Transverse colon (tissue), 4 donors: Measurements from ENCODE around the gene SHFL.

ENCODE experiments used
- EP300 ChIP-seq: sonication (generic); formaldehyde crosslinking; IDR thresholded peaks from one replicate; pipeline ENCODE4 v1.6.1; 2017; ENCODE audit warnings: antibody characterized with exemption, low read depth
- POLR2A ChIP-seq: fragments of 450-650 bp; IDR thresholded peaks from one replicate; pipeline ENCODE4 v1.6.1; 2016; ENCODE audit warnings: antibody characterized with exemption, mild to moderate bottlenecking, moderate library complexity
- POLR2AphosphoS5 ChIP-seq, 3 donors: sonication (generic); formaldehyde crosslinking; IDR thresholded peaks; one replicate each; pipeline ENCODE4 v1.6.1; 2016; ENCODE audit warnings: antibody characterized with exemption in 3 of 3
- TF ChIP-seq, protein P1 (sequence below), 5 experiments: fragments of 200-600 bp in 3 of 5; fragments of 450-650 bp in 2 of 5; sonication (generic) in 3 of 5; IDR thresholded peaks; 1 replicate in 2 of 5; 2 replicates in 3 of 5; pipeline ENCODE4 v1.5.1; 2016 to 2017; ENCODE audit warnings: antibody characterized with exemption in 5 of 5, inconsistent platforms in 3 of 5, mild to moderate bottlenecking in 2 of 5, moderate library complexity in 1 of 5

DNA sequence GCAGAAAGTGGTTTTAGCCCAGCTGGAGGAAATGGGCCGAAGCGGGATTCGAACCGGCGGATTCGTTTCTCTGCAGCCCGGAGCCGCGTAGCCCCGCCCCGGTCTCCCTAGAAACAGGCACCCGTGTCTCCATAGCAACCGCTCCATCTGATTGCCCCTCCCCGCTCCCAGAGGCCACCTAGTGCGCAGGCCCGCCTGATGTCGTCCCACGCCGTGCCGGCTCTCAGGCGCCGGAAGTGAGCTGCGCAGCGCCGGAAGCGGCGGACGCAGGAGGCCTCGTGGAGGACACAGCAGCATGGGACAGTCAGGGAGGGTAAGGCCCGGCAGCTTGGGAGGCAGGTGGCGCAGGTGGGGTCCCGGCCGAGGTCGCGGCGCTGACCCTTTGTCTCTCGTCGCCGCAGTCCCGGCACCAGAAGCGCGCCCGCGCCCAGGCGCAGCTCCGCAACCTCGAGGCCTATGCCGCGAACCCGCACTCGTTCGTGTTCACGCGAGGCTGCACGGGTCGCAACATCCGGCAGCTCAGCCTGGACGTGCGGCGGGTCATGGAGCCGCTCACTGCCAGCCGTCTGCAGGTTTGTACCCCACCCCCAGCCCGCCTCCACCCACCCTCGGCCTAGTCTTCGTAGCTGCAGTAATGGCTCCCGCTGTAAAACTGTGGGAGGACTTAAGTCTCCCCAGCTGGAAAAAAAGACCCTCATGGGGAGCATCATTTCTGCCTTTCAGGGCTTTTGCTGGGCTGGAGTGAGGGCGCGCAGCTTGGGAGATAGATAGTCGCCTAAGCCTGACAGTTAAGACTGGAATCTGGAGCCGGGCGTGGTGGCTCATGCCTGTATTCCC, 20.2 kb downstream of the SHFL start, which contains the start of gene PPAN:
- TF ChIP-seq POLR2A: peak; percentile 66
- TF ChIP-seq, protein P1, sequence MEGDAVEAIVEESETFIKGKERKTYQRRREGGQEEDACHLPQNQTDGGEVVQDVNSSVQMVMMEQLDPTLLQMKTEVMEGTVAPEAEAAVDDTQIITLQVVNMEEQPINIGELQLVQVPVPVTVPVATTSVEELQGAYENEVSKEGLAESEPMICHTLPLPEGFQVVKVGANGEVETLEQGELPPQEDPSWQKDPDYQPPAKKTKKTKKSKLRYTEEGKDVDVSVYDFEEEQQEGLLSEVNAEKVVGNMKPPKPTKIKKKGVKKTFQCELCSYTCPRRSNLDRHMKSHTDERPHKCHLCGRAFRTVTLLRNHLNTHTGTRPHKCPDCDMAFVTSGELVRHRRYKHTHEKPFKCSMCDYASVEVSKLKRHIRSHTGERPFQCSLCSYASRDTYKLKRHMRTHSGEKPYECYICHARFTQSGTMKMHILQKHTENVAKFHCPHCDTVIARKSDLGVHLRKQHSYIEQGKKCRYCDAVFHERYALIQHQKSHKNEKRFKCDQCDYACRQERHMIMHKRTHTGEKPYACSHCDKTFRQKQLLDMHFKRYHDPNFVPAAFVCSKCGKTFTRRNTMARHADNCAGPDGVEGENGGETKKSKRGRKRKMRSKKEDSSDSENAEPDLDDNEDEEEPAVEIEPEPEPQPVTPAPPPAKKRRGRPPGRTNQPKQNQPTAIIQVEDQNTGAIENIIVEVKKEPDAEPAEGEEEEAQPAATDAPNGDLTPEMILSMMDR (IDR thresholded peaks at IDR 0.05): no peak
- TF ChIP-seq POLR2AphosphoS5 (IDR thresholded peaks at IDR 0.05): peak; percentile 76 to 91 (median 90)
- no peak for TF ChIP-seq EP300
